Caco-2 (cell line): ENCODE data around the gene MBNL2. TPM values are rescaled to one million over a fixed set of nuclear protein-coding genes. Genes with fewer than 3 reads are reported as not detected.

Experiments
- BruUV-seq: library from RNA; stranded (reverse); fragments of 400-500 nt; replicated peaks from 2 replicates; lab custom pipeline; 2021; lab: Mats Ljungman, UMichigan
- CTCF ChIA-PET: fragments of 300-600 bp; sonication (Branson Sonifier 250); formaldehyde crosslinking; loops from one replicate; lab custom pipeline; 2022; ENCODE audit warnings: antibody characterized with exemption; lab: Charles Lee
- POLR2A ChIA-PET: fragments of 300-600 bp; sonication (Branson Sonifier 250); formaldehyde crosslinking; loops from one replicate; lab custom pipeline; 2022; ENCODE audit warnings: antibody characterized with exemption; lab: Charles Lee
- DNase-seq, 2 experiments: peaks; one replicate each; pipeline versions ENCODE4 v3.0.0 to v3.0.0-alpha.2; 2020 to 2022
- H3K27me3 ChIP-seq: replicated peaks from 2 replicates; pipeline ENCODE4 v1.6.0; 2011; ENCODE audit warnings: low read length; ENCODE audit not compliant: control insufficient read depth, insufficient read depth
- H3K36me3 ChIP-seq: 2 replicates; pipeline ENCODE4 v1.5.1; 2011; ENCODE audit warnings: low read length; ENCODE audit not compliant: control insufficient read depth, insufficient read depth
- H3K4me1 ChIP-seq: fragments of 250-450 bp; sonication (Bioruptor Pico); 2 replicates; pipeline ENCODE4 v1.5.1; 2020; ENCODE audit warnings: mild to moderate bottlenecking
- H3K4me3 ChIP-seq: 2 replicates; pipeline ENCODE4 v1.5.1; 2011; ENCODE audit warnings: low read depth, mild to moderate bottlenecking, control low read depth, low read length
- H3K9me3 ChIP-seq: fragments of 250-450 bp; sonication (Bioruptor Pico); 2 replicates; pipeline ENCODE4 v1.5.1; 2020; ENCODE audit warnings: mild to moderate bottlenecking, moderate library complexity
- H3K27ac Mint-ChIP-seq: one replicate; pipeline ENCODE4 v1.8.0; 2022; ENCODE audit warnings: mixed read lengths; ENCODE audit not compliant: unreplicated experiment
- H3K27me3 Mint-ChIP-seq: one replicate; pipeline ENCODE4 v1.8.0; 2022; ENCODE audit warnings: mixed read lengths; ENCODE audit not compliant: insufficient read depth, unreplicated experiment
- H3K36me3 Mint-ChIP-seq: one replicate; pipeline ENCODE4 v1.8.0; 2022; ENCODE audit warnings: mild to moderate bottlenecking, mixed read lengths; ENCODE audit not compliant: insufficient read depth, unreplicated experiment
- H3K4me1 Mint-ChIP-seq: one replicate; pipeline ENCODE4 v1.8.0; 2022; ENCODE audit warnings: low read depth, mixed read lengths; ENCODE audit not compliant: unreplicated experiment
- H3K4me3 Mint-ChIP-seq: one replicate; pipeline ENCODE4 v1.8.0; 2022; ENCODE audit warnings: mild to moderate bottlenecking, moderate library complexity, mixed read lengths; ENCODE audit not compliant: unreplicated experiment
- H3K9me3 Mint-ChIP-seq: one replicate; pipeline ENCODE4 v1.8.0; 2022; ENCODE audit warnings: mixed read lengths; ENCODE audit not compliant: unreplicated experiment
- CTCF ChIP-seq, 2 experiments: fragments of 200-600 bp in 1 of 2; IDR thresholded peaks; 1 replicate in 1 of 2; 2 replicates in 1 of 2; pipeline versions ENCODE4 v1.5.1 to v1.8.0; 2011 to 2022; ENCODE audit warnings: antibody characterized with exemption in 1 of 2, control low read depth in 1 of 2, inconsistent platforms in 1 of 2, low read depth in 1 of 2, low read length in 1 of 2, mild to moderate bottlenecking in 1 of 2, moderate library complexity in 1 of 2; ENCODE audit not compliant: insufficient read depth in 1 of 2, severe bottlenecking in 1 of 2, unreplicated experiment in 1 of 2
- intact Hi-C: fragments of 100-400 bp; cut with micrococcal nuclease; formaldehyde crosslinking; loops from one replicate; pipeline ENCODE4 v1.10.0; 2022; ENCODE audit not compliant: unreplicated experiment
- total RNA-seq: library from RNA; stranded (reverse); gene quantifications from 2 replicates; pipeline ENCODE4 v1.2.3, GENCODE V29; 2022

The MBNL2 gene
- total RNA-seq, 1 experiment from 2014 or later, result 41.6 TPM

GRCh38 chr13:97306106-97306505 is 84.0 kb downstream of the MBNL2 start:
- intact Hi-C loops, result no loop called here
- Histone ChIP-seq H3K9me3 (no peaks in the 10 kb centered on the region), H3K4me3 (no peak overlapping the region), H3K27me3 (no peaks in the 10 kb centered on the region), H3K4me1 (peaks cover 48% of the 10 kb centered on the region), H3K36me3 (no peaks in the 10 kb centered on the region)
- peaks cover 31% of the 10 kb centered on the region for H3K4me1 Mint-ChIP-seq
- no peak for TF ChIP-seq CTCF (IDR thresholded peaks at IDR 0.05; ENCODE audit: insufficient read depth in 1 of 2, low read depth in 1 of 2, low read length in 1 of 2, severe bottlenecking in 1 of 2, unreplicated experiment in 1 of 2)
- DNase-seq, result no peak
- CTCF ChIA-PET, result no interaction called here
- no peak overlapping the region for H3K4me3 Mint-ChIP-seq
- H3K27ac Mint-ChIP-seq, result peak overlapping the region; percentile 1
- POLR2A ChIA-PET, result interaction anchor here (0.6 kb wide), 1 partner anchor 1110 kb away, joined by 3 read pairs; no protein-coding TSS in a partner anchor
- BruUV-seq, result no TSS peak
- peaks cover 17% of the 10 kb centered on the region for H3K36me3 Mint-ChIP-seq
- no peaks in the 10 kb centered on the region for H3K27me3 Mint-ChIP-seq
- H3K9me3 Mint-ChIP-seq, result peaks cover 15% of the 10 kb centered on the region

DNA sequence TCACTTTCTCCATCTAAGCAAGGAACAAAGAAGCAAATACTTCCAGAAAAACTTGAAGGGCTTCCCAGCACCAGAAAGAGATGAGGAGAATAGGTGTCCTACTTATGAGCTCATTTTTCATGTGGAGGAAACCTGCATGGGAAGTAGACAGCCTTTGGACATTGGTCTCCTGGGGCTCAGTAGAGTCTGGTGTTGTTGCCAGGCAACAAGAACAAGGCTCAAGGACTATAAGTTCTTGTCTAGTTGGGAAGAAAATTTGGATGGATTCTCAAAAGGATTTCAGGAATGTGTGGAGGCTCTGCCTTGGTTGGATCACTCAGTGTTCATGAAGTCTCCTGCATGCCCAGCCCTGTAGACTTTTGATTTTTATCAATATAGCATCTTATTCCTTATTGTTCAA is 84.5 kb downstream of the MBNL2 start:
- Histone ChIP-seq H3K9me3 (no peaks in the 10 kb centered on the region), H3K36me3 (no peaks in the 10 kb centered on the region), H3K4me3 (no peak overlapping the region), H3K27me3 (no peaks in the 10 kb centered on the region), H3K4me1 (peaks cover 50% of the 10 kb centered on the region)
- Mint-ChIP-seq H3K9me3 (peaks cover 15% of the 10 kb centered on the region), H3K27me3 (no peaks in the 10 kb centered on the region), H3K27ac (peak overlapping the region; percentile 1), H3K36me3 (peaks cover 17% of the 10 kb centered on the region), H3K4me3 (no peak overlapping the region), H3K4me1 (peaks cover 31% of the 10 kb centered on the region)
- BruUV-seq, result no TSS peak
- ChIA-PET POLR2A (interaction anchor here (0.6 kb wide), 1 partner anchor 1110 kb away, joined by 3 read pairs; no protein-coding TSS in a partner anchor), CTCF (no interaction called here)
- no peak for DNase-seq
- intact Hi-C loops, result no loop called here
- no peak for TF ChIP-seq CTCF (IDR thresholded peaks at IDR 0.05; ENCODE audit: insufficient read depth in 1 of 2, low read depth in 1 of 2, low read length in 1 of 2, severe bottlenecking in 1 of 2, unreplicated experiment in 1 of 2)

DNA sequence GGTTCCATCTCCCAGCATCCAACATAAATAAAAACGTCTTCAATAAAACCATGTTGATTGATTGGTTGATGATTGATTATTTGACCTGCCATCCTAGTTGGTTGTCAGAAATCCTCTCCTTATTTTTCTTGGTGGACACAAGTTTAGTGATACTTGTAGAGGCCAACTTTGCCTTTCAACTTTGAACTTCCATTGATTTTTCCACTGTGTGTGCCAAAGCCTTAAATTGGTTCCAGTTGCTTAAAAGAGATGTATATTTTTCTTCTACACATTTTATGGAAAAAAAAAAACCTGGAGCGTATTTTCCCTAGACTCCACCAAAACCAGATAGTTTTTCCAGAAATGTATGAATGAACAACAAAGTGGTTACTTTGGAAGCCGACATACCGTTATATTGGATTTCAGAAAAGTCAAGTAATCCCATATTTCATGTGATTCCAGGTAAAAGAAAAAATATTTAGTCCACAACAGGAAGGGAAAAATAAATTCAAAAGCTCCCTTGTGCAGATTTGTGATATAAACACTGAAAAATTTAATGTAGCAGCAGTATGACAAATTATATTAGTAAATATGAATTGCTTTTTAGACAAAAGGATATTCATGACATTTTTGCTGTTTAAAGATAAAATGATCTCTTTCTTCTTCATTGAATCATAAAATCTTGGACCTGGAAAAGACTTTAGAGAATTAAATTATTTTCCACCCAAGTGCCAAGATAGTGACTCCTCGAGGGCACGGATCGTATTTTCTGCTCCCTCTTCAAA is 85.2 kb downstream of the MBNL2 start:
- H3K27me3 ChIP-seq, result no peaks in the 10 kb centered on the region
- ChIA-PET POLR2A (no interaction called here), CTCF (no interaction called here)
- no peaks in the 10 kb centered on the region for H3K27me3 Mint-ChIP-seq
- no peaks in the 10 kb centered on the region for H3K9me3 ChIP-seq
- BruUV-seq, result no TSS peak
- no peaks in the 10 kb centered on the region for H3K36me3 ChIP-seq
- peaks cover 50% of the 10 kb centered on the region for H3K4me1 ChIP-seq
- no peak for TF ChIP-seq CTCF (IDR thresholded peaks at IDR 0.05; ENCODE audit: insufficient read depth in 1 of 2, low read depth in 1 of 2, low read length in 1 of 2, severe bottlenecking in 1 of 2, unreplicated experiment in 1 of 2)
- H3K9me3 Mint-ChIP-seq, result peaks cover 15% of the 10 kb centered on the region
- H3K27ac Mint-ChIP-seq, result peak overlapping the region; percentile 84
- peaks cover 17% of the 10 kb centered on the region for H3K36me3 Mint-ChIP-seq
- peaks cover 31% of the 10 kb centered on the region for H3K4me1 Mint-ChIP-seq
- intact Hi-C loops, result no loop called here
- DNase-seq, result no peak
- H3K4me3 Mint-ChIP-seq, result no peak overlapping the region
- no peak overlapping the region for H3K4me3 ChIP-seq
